Calu3 (cell line): Measurements from ENCODE around the gene NTSR1. TPM values are rescaled to one million over a fixed set of nuclear protein-coding genes. Genes with fewer than 3 reads are reported as not detected.
A peak's percentile ranks its signal among the peaks of the same experiment; 100 is the strongest.

Experiments
- BruUV-seq: library from RNA; stranded (reverse); fragments of 400-500 nt; replicated peaks from 2 replicates; lab custom pipeline; 2021; lab: Mats Ljungman, UMichigan
- CTCF ChIA-PET: fragments of 300-600 bp; sonication (Branson Sonifier 250); formaldehyde crosslinking; loops from one replicate; lab custom pipeline; 2022; ENCODE audit warnings: antibody characterized with exemption; lab: Charles Lee
- DNase-seq: peaks from one replicate; pipeline ENCODE4 v3.0.0; 2022
- H3K27ac Mint-ChIP-seq: one replicate; pipeline ENCODE4 v1.8.0; 2022; ENCODE audit warnings: mixed read lengths; ENCODE audit not compliant: unreplicated experiment
- H3K27me3 Mint-ChIP-seq: one replicate; pipeline ENCODE4 v1.8.0; 2022; ENCODE audit warnings: mixed read lengths; ENCODE audit not compliant: unreplicated experiment
- H3K36me3 Mint-ChIP-seq: one replicate; pipeline ENCODE4 v1.8.0; 2022; ENCODE audit warnings: mild to moderate bottlenecking, moderate library complexity, mixed read lengths; ENCODE audit not compliant: insufficient read depth, unreplicated experiment
- H3K4me1 Mint-ChIP-seq: one replicate; pipeline ENCODE4 v1.8.0; 2022; ENCODE audit warnings: mild to moderate bottlenecking, low read depth, mixed read lengths; ENCODE audit not compliant: unreplicated experiment
- H3K4me3 Mint-ChIP-seq: one replicate; pipeline ENCODE4 v1.8.0; 2022; ENCODE audit warnings: mild to moderate bottlenecking, low read depth, moderate library complexity, mixed read lengths; ENCODE audit not compliant: unreplicated experiment
- H3K9me3 Mint-ChIP-seq: one replicate; pipeline ENCODE4 v1.8.0; 2022; ENCODE audit warnings: low read depth, mixed read lengths; ENCODE audit not compliant: unreplicated experiment
- CTCF ChIP-seq: fragments of 200-600 bp; IDR thresholded peaks from one replicate; pipeline ENCODE4 v1.8.0; 2022; ENCODE audit warnings: antibody characterized with exemption; ENCODE audit not compliant: unreplicated experiment
- intact Hi-C: fragments of 100-400 bp; cut with micrococcal nuclease; formaldehyde crosslinking; loops from one replicate; pipeline ENCODE4 v1.10.0; 2022; ENCODE audit not compliant: unreplicated experiment
- total RNA-seq: library from RNA; stranded (reverse); gene quantifications from 2 replicates; pipeline ENCODE4 v1.2.3, GENCODE V29; 2022

Gene NTSR1
- total RNA-seq, 1 experiment from 2014 or later = not detected

- peaks cover 9% of the 10 kb centered on the region for H3K36me3 Mint-ChIP-seq
- CTCF ChIA-PET = no interaction called here
- no peak for TF ChIP-seq CTCF
- DNase-seq = no peak
- intact Hi-C loops = no loop called here
- H3K4me1 Mint-ChIP-seq = peaks cover 14% of the 10 kb centered on the region
- no TSS peak for BruUV-seq
- no peaks in the 10 kb centered on the region for H3K9me3 Mint-ChIP-seq
- H3K27ac Mint-ChIP-seq = no peak overlapping the region
- H3K4me3 Mint-ChIP-seq = no peak overlapping the region
- peaks cover 55% of the 10 kb centered on the region for H3K27me3 Mint-ChIP-seq
Measured at GRCh38 chr20:62737271-62737811, 28.7 kb downstream of the NTSR1 start.

GRCh38 chr20:62738025-62738881 is 29.6 kb downstream of the NTSR1 start:
- CTCF ChIA-PET = no interaction called here
- TF ChIP-seq CTCF = no peak
- intact Hi-C loops = no loop called here
- DNase-seq = no peak
- no peaks in the 10 kb centered on the region for H3K9me3 Mint-ChIP-seq
- H3K27me3 Mint-ChIP-seq = peaks cover 45% of the 10 kb centered on the region
- H3K4me3 Mint-ChIP-seq = no peak overlapping the region
- no TSS peak for BruUV-seq
- peaks cover 14% of the 10 kb centered on the region for H3K4me1 Mint-ChIP-seq
- H3K27ac Mint-ChIP-seq = no peak overlapping the region
- H3K36me3 Mint-ChIP-seq = peaks cover 9% of the 10 kb centered on the region

- Mint-ChIP-seq H3K36me3 (peaks cover 9% of the 10 kb centered on the region), H3K9me3 (no peaks in the 10 kb centered on the region), H3K4me3 (no peak overlapping the region), H3K27me3 (peaks cover 37% of the 10 kb centered on the region), H3K4me1 (peaks cover 14% of the 10 kb centered on the region), H3K27ac (no peak overlapping the region)
- no TSS peak for BruUV-seq
- intact Hi-C loops = no loop called here
- CTCF ChIA-PET = interaction anchor here (0.9 kb wide), 1 partner anchor 60 kb away, joined by 3 read pairs; no protein-coding TSS in a partner anchor
- no peak for DNase-seq
- TF ChIP-seq CTCF = no peak
Measured at GRCh38 chr20:62739067-62739466, 30.4 kb downstream of the NTSR1 start.

- CTCF ChIA-PET = interaction anchor here (0.9 to 2.2 kb wide), 6 partner anchors 32 to 61 kb away, joined by 3 to 9 read pairs (median 4); partner anchors contain the start of gene MRGBP
- H3K36me3 Mint-ChIP-seq = peaks cover 9% of the 10 kb centered on the region
- H3K27me3 Mint-ChIP-seq = peaks cover 35% of the 10 kb centered on the region
- peak; percentile 59 for DNase-seq
- H3K4me1 Mint-ChIP-seq = peaks cover 14% of the 10 kb centered on the region
- H3K9me3 Mint-ChIP-seq = no peaks in the 10 kb centered on the region
- H3K4me3 Mint-ChIP-seq = peak overlapping the region; percentile 56
- BruUV-seq = no TSS peak
- H3K27ac Mint-ChIP-seq = peak overlapping the region; percentile 53
- TF ChIP-seq CTCF = peak; percentile 8
- intact Hi-C loops = no loop called here
Measured at GRCh38 chr20:62739581-62740285, 31.1 kb downstream of the NTSR1 start.
